Measurements from ENCODE around the gene CAPN3. TPM values are rescaled to one million over a fixed set of nuclear protein-coding genes. Genes with fewer than 3 reads are reported as not detected.

CAPN3 gene
- total RNA-seq, 4 donors from 2014 or later = 0.29 to 17.4 (median 9.4) TPM

- H3K4me1 ChIP-seq = no peaks in the 10 kb centered on the region
- no peak for TF ChIP-seq CTCF (IDR thresholded peaks at IDR 0.05)
- no peak for TF ChIP-seq POLR2A (IDR thresholded peaks at IDR 0.05)
- no peak overlapping the region for H3K27ac ChIP-seq
- no peaks in the 10 kb centered on the region for H3K27me3 ChIP-seq
- intact Hi-C loops (cut with DNase I; ENCODE audit: low total_unique reads) = no loop called here
- H3K9me3 ChIP-seq = no peaks in the 10 kb centered on the region
- H3K36me3 ChIP-seq = no peaks in the 10 kb centered on the region
- no peak for DNase-seq
- no peak overlapping the region for H3K4me3 ChIP-seq
These were observed 36.5 kb downstream of the CAPN3 start for GRCh38 chr15:42395838-42396237.

GRCh38 chr15:42401544-42402454 is 42.5 kb downstream of the CAPN3 start:
- no peaks in the 10 kb centered on the region for H3K27me3 ChIP-seq
- no peaks in the 10 kb centered on the region for H3K36me3 ChIP-seq
- no peak for TF ChIP-seq CTCF (IDR thresholded peaks at IDR 0.05)
- no peak for TF ChIP-seq POLR2A (IDR thresholded peaks at IDR 0.05)
- intact Hi-C loops (cut with DNase I; ENCODE audit: low total_unique reads) = no loop called here
- no peak overlapping the region for H3K27ac ChIP-seq
- H3K4me1 ChIP-seq = no peaks in the 10 kb centered on the region
- H3K9me3 ChIP-seq = no peaks in the 10 kb centered on the region
- DNase-seq = no peak
- H3K4me3 ChIP-seq = no peak overlapping the region

GRCh38 chr15:42402455-42403205 is 43.3 kb downstream of the CAPN3 start:
- Histone ChIP-seq H3K9me3 (no peaks in the 10 kb centered on the region), H3K4me3 (no peak overlapping the region), H3K27me3 (no peaks in the 10 kb centered on the region), H3K4me1 (no peaks in the 10 kb centered on the region), H3K27ac (no peak overlapping the region), H3K36me3 (no peaks in the 10 kb centered on the region)
- intact Hi-C loops (cut with DNase I; ENCODE audit: low total_unique reads) = no loop called here
- DNase-seq = no peak
- TF ChIP-seq POLR2A (IDR thresholded peaks at IDR 0.05) = no peak

- Histone ChIP-seq H3K27me3 (no peaks in the 10 kb centered on the region), H3K27ac (no peak overlapping the region), H3K4me1 (no peaks in the 10 kb centered on the region), H3K36me3 (no peaks in the 10 kb centered on the region), H3K9me3 (no peaks in the 10 kb centered on the region), H3K4me3 (no peak overlapping the region)
- intact Hi-C loops (cut with DNase I; ENCODE audit: low total_unique reads) = no loop called here
- TF ChIP-seq POLR2A (IDR thresholded peaks at IDR 0.05) (no peak), CTCF (IDR thresholded peaks at IDR 0.05) (no peak)
- no peak for DNase-seq
These were observed 44.1 kb downstream of the CAPN3 start for GRCh38 chr15:42403389-42403788.

- intact Hi-C loops (cut with DNase I; ENCODE audit: low total_unique reads) = no loop called here
- TF ChIP-seq POLR2A (IDR thresholded peaks at IDR 0.05) (no peak), CTCF (IDR thresholded peaks at IDR 0.05) (no peak)
- Histone ChIP-seq H3K27ac (no peak overlapping the region), H3K4me1 (no peaks in the 10 kb centered on the region), H3K4me3 (no peak overlapping the region), H3K36me3 (no peaks in the 10 kb centered on the region), H3K9me3 (no peaks in the 10 kb centered on the region), H3K27me3 (no peaks in the 10 kb centered on the region)
- no peak for DNase-seq
These were observed 45.3 kb downstream of the CAPN3 start for GRCh38 chr15:42404461-42405235.
